Measurements from ENCODE around the gene SPAG4.
A peak's percentile ranks its signal among the peaks of the same experiment; 100 is the strongest.

The SPAG4 gene

GRCh38 chr20:35664466-35665206, 49.0 kb downstream of the SPAG4 start, which contains the start of the genes CPNE1 and RBM12 (continued):
- TF ChIP-seq CTCF (tag by site-specific recombination; IDR thresholded peaks at IDR 0.05) (peak; percentile 43; the same call in 1 of the 2 replicates), KLF17 (tag by site-specific recombination; IDR thresholded peaks at IDR 0.05) (peak; percentile 88), GFI1B (tag by site-specific recombination; IDR thresholded peaks at IDR 0.05) (no peak), ZNF324 (tag by site-specific recombination; IDR thresholded peaks at IDR 0.05) (no peak), ZNF391 (tag by site-specific recombination; IDR thresholded peaks at IDR 0.05; ENCODE audit: borderline replicate concordance, low read depth) (peak; percentile 91; the same call in 1 of the 2 replicates), ZNF416 (tag by site-specific recombination; IDR thresholded peaks at IDR 0.05) (no peak), ZNF624 (tag by site-specific recombination; IDR thresholded peaks at IDR 0.05) (no peak), ZNF843 (tag by site-specific recombination; IDR thresholded peaks at IDR 0.05) (peak; percentile 33; the same call in 1 of the 2 replicates), ZNF423 (tag by site-specific recombination; IDR thresholded peaks at IDR 0.05) (no peak), YY2 (tag by site-specific recombination; IDR thresholded peaks at IDR 0.05) (peak; percentile 75), ZNF184 (tag by site-specific recombination; IDR thresholded peaks at IDR 0.05) (no peak), HOXC10 (CRISPR knock-in tag; IDR thresholded peaks at IDR 0.05) (no peak), ZNF140 (tag by site-specific recombination; IDR thresholded peaks at IDR 0.05) (no peak), ZSCAN4 (tag by site-specific recombination; IDR thresholded peaks at IDR 0.05) (0 out of 2 replicates have a peak, but pooled peaks have one; percentile 31), ZNF704 (tag by site-specific recombination; IDR thresholded peaks at IDR 0.05) (no peak), ZNF266 (tag by site-specific recombination; IDR thresholded peaks at IDR 0.05; ENCODE audit: low read depth) (no peak), ZNF223 (tag by site-specific recombination; IDR thresholded peaks at IDR 0.05) (0 out of 2 replicates have a peak, but pooled peaks have one; percentile 66), RBAK (tag by site-specific recombination; IDR thresholded peaks at IDR 0.05) (no peak), MYNN (tag by site-specific recombination; IDR thresholded peaks at IDR 0.05; ENCODE audit: borderline replicate concordance) (no peak), GLIS1 (tag by site-specific recombination; IDR thresholded peaks at IDR 0.05) (peak; percentile 77), ZNF701 (tag by site-specific recombination; IDR thresholded peaks at IDR 0.05) (no peak), ZNF23 (tag by site-specific recombination; IDR thresholded peaks at IDR 0.05; ENCODE audit: borderline replicate concordance) (no peak), ZNF692 (tag by site-specific recombination; IDR thresholded peaks at IDR 0.05) (peak; percentile 77; the same call in 1 of the 2 replicates), PBX3 (CRISPR knock-in tag; IDR thresholded peaks at IDR 0.05) (0 out of 2 replicates have a peak, but pooled peaks have one; percentile 46), SP3 (tag by site-specific recombination; IDR thresholded peaks at IDR 0.05) (peak; percentile 64), ZNF629 (tag by site-specific recombination; IDR thresholded peaks at IDR 0.05) (peak; percentile 94; the same call in 1 of the 2 replicates), ZNF658 (tag by site-specific recombination; IDR thresholded peaks at IDR 0.05) (no peak), ZNF174 (tag by site-specific recombination; IDR thresholded peaks at IDR 0.05) (no peak), ZNF513 (tag by site-specific recombination; IDR thresholded peaks at IDR 0.05) (no peak), ZNF121 (tag by site-specific recombination; IDR thresholded peaks at IDR 0.05) (no peak), ZNF48 (tag by site-specific recombination; IDR thresholded peaks at IDR 0.05) (no peak), ZSCAN16 (tag by site-specific recombination; IDR thresholded peaks at IDR 0.05) (0 out of 2 replicates have a peak, but pooled peaks have one; percentile 11)
